A673 (cell line): Measurements from ENCODE around the gene FLRT1.

Experiments used
- CTCF ChIP-seq: fragments of 300-800, 200-600 bp; sonication (generic); conservative IDR thresholded peaks from 2 replicates; pipeline ENCODE4 v1.5.1; 2017; ENCODE audit warnings: low read depth, mild to moderate bottlenecking, antibody characterized with exemption, low read length, moderate library complexity, mixed read lengths
- EZH2 ChIP-seq: fragments of 200-600 bp; sonication (generic); IDR thresholded peaks from 2 replicates; pipeline ENCODE4 v1.6.1; 2017; ENCODE audit warnings: borderline replicate concordance, low read depth, mild to moderate bottlenecking, mixed read lengths, antibody characterized with exemption, low read length; ENCODE audit not compliant: poor library complexity, severe bottlenecking

- TF ChIP-seq CTCF: no peak
- no peak for TF ChIP-seq EZH2
Measured at GRCh38 chr11:64060861-64061444, 25.2 kb downstream of the FLRT1 start.
